Activated T-cell treated with anti-CD3 and anti-CD28 coated beads for 1 hour (primary cell): ENCODE measurements around the gene APPBP2.
"Not testable (repeated sequence)": the region's sequence is repeated elsewhere in the genome, so short reads cannot be mapped to it uniquely, and the experiment has no call there.

Source experiments
- DNase-seq: peaks from one replicate; pipeline ENCODE4 v3.0.0-alpha.2; 2020; ENCODE audit warnings: low read depth

The APPBP2 gene

GRCh38 chr17:60534010-60534555 is 8.0 kb upstream of the APPBP2 start:
- DNase-seq: no peak

GRCh38 chr17:60529806-60530205 is 3.8 kb upstream of the APPBP2 start:
- no peak for DNase-seq

GRCh38 chr17:60528828-60529227 is 2.8 kb upstream of the APPBP2 start:
- no peak for DNase-seq

- DNase-seq: no peak
Measured at GRCh38 chr17:60527701-60528100, 1.7 kb upstream of the APPBP2 start.

GRCh38 chr17:60526726-60527125 is 684 bp upstream of the APPBP2 start:
- DNase-seq: no peak

- DNase-seq: no peak
Measured at GRCh38 chr17:60525328-60525684, 736 bp downstream of the APPBP2 start.

- DNase-seq: no peak
Measured at GRCh38 chr17:60524463-60525327, 1.3 kb downstream of the APPBP2 start.

- DNase-seq: no peak
Measured at GRCh38 chr17:60523822-60524221, 2.2 kb downstream of the APPBP2 start.

- no peak for DNase-seq
Measured at GRCh38 chr17:60522889-60523626, 3.0 kb downstream of the APPBP2 start.

GRCh38 chr17:60519795-60520194 is 6.2 kb downstream of the APPBP2 start:
- DNase-seq: no peak

GRCh38 chr17:60515683-60516082 is 10.4 kb downstream of the APPBP2 start:
- not testable (repeated sequence) for DNase-seq

GRCh38 chr17:60515199-60515598 is 10.8 kb downstream of the APPBP2 start:
- DNase-seq: not testable (repeated sequence)

- DNase-seq: no peak
Measured at GRCh38 chr17:60514500-60514899, 11.5 kb downstream of the APPBP2 start.

- DNase-seq: no peak
Measured at GRCh38 chr17:60514053-60514452, 12.0 kb downstream of the APPBP2 start.

- no peak for DNase-seq
Measured at GRCh38 chr17:60513014-60513413, 13.0 kb downstream of the APPBP2 start.

GRCh38 chr17:60510723-60511122 is 15.3 kb downstream of the APPBP2 start:
- no peak for DNase-seq

GRCh38 chr17:60510031-60510430 is 16.0 kb downstream of the APPBP2 start:
- no peak for DNase-seq

GRCh38 chr17:60508384-60508980 is 17.6 kb downstream of the APPBP2 start:
- DNase-seq: no peak

- DNase-seq: no peak
Measured at GRCh38 chr17:60506312-60506711, 19.7 kb downstream of the APPBP2 start.

- DNase-seq: no peak
Measured at GRCh38 chr17:60502145-60502544, 23.9 kb downstream of the APPBP2 start.

GRCh38 chr17:60501589-60501988 is 24.5 kb downstream of the APPBP2 start:
- no peak for DNase-seq

- DNase-seq: no peak
Measured at GRCh38 chr17:60496041-60496440, 30.0 kb downstream of the APPBP2 start.

GRCh38 chr17:60495260-60495659 is 30.8 kb downstream of the APPBP2 start:
- DNase-seq: no peak
